Progenitor cell of endocrine pancreas (in vitro differentiated cells): ENCODE measurements around the gene EPX. TPM values are rescaled to one million over a fixed set of nuclear protein-coding genes. Genes with fewer than 3 reads are reported as not detected.

ENCODE experiments used
- DNase-seq: peaks from one replicate; pipeline ENCODE4 v3.0.0; 2021; ENCODE audit warnings: low spot score; ENCODE audit not compliant: unreplicated experiment
- H3K27ac Mint-ChIP-seq: 2 replicates; pipeline ENCODE4 v1.8.0; 2021; ENCODE audit warnings: mild to moderate bottlenecking, moderate library complexity, mixed read lengths
- H3K27me3 Mint-ChIP-seq: 2 replicates; pipeline ENCODE4 v1.8.0; 2021; ENCODE audit warnings: mixed read lengths
- H3K36me3 Mint-ChIP-seq: 2 replicates; pipeline ENCODE4 v1.8.0; 2022; ENCODE audit warnings: mixed read lengths; ENCODE audit not compliant: insufficient read depth
- H3K4me1 Mint-ChIP-seq: 2 replicates; pipeline ENCODE4 v1.8.0; 2021; ENCODE audit warnings: low read depth, mixed read lengths
- H3K4me3 Mint-ChIP-seq: 2 replicates; pipeline ENCODE4 v1.8.0; 2021; ENCODE audit warnings: low read depth, mild to moderate bottlenecking, moderate library complexity, mixed read lengths
- H3K9me3 Mint-ChIP-seq: 2 replicates; pipeline ENCODE4 v1.8.0; 2021; ENCODE audit warnings: low read depth, mixed read lengths
- total RNA-seq: library from RNA; stranded (reverse); gene quantifications from 2 replicates; pipeline ENCODE4 v1.2.1, GENCODE V29; 2021
- TF ChIP-seq, protein P1 (sequence below): fragments of 200-600 bp; sonication (generic); IDR thresholded peaks from one replicate; pipeline ENCODE4 v1.5.0; 2021; ENCODE audit warnings: antibody characterized with exemption, mild to moderate bottlenecking; ENCODE audit not compliant: unreplicated experiment

The EPX gene
- total RNA-seq, 1 donor from 2014 or later = not detected

- Mint-ChIP-seq H3K36me3 (no peaks in the 10 kb centered on the region), H3K4me3 (no peak overlapping the region), H3K27ac (no peak overlapping the region), H3K9me3 (no peaks in the 10 kb centered on the region), H3K4me1 (no peaks in the 10 kb centered on the region), H3K27me3 (peaks cover 71% of the 10 kb centered on the region)
- TF ChIP-seq, protein P1, sequence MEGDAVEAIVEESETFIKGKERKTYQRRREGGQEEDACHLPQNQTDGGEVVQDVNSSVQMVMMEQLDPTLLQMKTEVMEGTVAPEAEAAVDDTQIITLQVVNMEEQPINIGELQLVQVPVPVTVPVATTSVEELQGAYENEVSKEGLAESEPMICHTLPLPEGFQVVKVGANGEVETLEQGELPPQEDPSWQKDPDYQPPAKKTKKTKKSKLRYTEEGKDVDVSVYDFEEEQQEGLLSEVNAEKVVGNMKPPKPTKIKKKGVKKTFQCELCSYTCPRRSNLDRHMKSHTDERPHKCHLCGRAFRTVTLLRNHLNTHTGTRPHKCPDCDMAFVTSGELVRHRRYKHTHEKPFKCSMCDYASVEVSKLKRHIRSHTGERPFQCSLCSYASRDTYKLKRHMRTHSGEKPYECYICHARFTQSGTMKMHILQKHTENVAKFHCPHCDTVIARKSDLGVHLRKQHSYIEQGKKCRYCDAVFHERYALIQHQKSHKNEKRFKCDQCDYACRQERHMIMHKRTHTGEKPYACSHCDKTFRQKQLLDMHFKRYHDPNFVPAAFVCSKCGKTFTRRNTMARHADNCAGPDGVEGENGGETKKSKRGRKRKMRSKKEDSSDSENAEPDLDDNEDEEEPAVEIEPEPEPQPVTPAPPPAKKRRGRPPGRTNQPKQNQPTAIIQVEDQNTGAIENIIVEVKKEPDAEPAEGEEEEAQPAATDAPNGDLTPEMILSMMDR = no peak
- DNase-seq = no peak
Observed at GRCh38 chr17:58232707-58233156, 40.2 kb downstream of the EPX start.

GRCh38 chr17:58233543-58233942 is 41.0 kb downstream of the EPX start:
- Mint-ChIP-seq H3K27ac (no peak overlapping the region), H3K9me3 (no peaks in the 10 kb centered on the region), H3K27me3 (peaks cover 74% of the 10 kb centered on the region), H3K36me3 (no peaks in the 10 kb centered on the region), H3K4me3 (no peak overlapping the region), H3K4me1 (no peaks in the 10 kb centered on the region)
- TF ChIP-seq, protein P1 = no peak
- no peak for DNase-seq

DNA sequence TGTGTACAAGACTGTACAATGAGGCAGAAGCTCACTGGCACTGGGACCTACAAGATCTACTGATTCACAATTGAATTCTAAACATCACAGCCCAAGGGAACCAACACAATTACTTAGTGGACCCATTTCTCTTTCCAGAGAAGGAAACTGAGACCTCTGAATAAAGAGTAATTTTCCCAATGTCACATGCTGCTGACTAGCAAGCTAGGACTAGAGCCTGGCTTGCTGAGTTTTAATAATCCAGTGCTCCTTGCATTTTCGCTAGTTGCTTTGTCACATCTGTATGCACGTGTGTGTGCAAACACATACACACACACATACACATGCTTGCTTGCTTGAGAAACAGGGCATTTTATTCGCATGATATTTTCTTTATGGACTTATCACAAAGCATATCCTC is 42.0 kb downstream of the EPX start:
- no peak overlapping the region for H3K27ac Mint-ChIP-seq
- no peaks in the 10 kb centered on the region for H3K36me3 Mint-ChIP-seq
- peaks cover 77% of the 10 kb centered on the region for H3K27me3 Mint-ChIP-seq
- no peaks in the 10 kb centered on the region for H3K4me1 Mint-ChIP-seq
- no peaks in the 10 kb centered on the region for H3K9me3 Mint-ChIP-seq
- TF ChIP-seq, protein P1 = no peak
- DNase-seq = no peak
- H3K4me3 Mint-ChIP-seq = no peak overlapping the region

GRCh38 chr17:58235821-58236220 is 43.3 kb downstream of the EPX start:
- no peak overlapping the region for H3K4me3 Mint-ChIP-seq
- H3K27me3 Mint-ChIP-seq = peaks cover 88% of the 10 kb centered on the region
- H3K4me1 Mint-ChIP-seq = no peaks in the 10 kb centered on the region
- no peaks in the 10 kb centered on the region for H3K9me3 Mint-ChIP-seq
- DNase-seq = no peak
- no peak overlapping the region for H3K27ac Mint-ChIP-seq
- TF ChIP-seq, protein P1 = no peak
- no peaks in the 10 kb centered on the region for H3K36me3 Mint-ChIP-seq

DNA sequence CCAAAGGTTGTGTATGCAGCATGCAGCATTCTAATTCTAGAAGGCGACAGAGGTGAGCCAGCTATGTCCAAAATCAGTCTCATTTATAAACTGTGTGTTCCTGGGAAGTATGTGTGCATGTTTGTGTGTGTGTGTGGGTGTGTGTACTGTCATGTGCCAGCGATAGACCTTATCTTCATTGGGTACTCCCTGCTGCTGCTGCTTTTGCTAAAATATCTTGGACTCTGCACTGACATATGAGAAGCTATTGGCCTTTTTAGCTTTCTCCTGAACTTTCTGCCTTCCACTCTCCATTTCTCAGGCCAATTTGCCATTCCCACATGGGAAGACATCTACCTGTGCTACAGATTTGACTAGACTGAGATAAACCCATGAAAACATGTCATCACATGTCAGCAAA is 43.9 kb downstream of the EPX start:
- H3K9me3 Mint-ChIP-seq = no peaks in the 10 kb centered on the region
- no peak overlapping the region for H3K4me3 Mint-ChIP-seq
- H3K4me1 Mint-ChIP-seq = no peaks in the 10 kb centered on the region
- peaks cover 86% of the 10 kb centered on the region for H3K27me3 Mint-ChIP-seq
- no peak for DNase-seq
- TF ChIP-seq, protein P1 = no peak
- H3K36me3 Mint-ChIP-seq = no peaks in the 10 kb centered on the region
- no peak overlapping the region for H3K27ac Mint-ChIP-seq
